Stimulated activated CD4-positive, alpha-beta T cell treated with anti-CD3 and anti-CD28 coated beads, Interleukin-2, amount 100 ng/mL, for 48 hours (primary cell): ENCODE data around the gene AUP1.
"Not testable (repeated sequence)": the region's sequence is repeated elsewhere in the genome, so short reads cannot be mapped to it uniquely, and the experiment has no call there.

Experiments
- DNase-seq, 2 donors: peaks; one replicate each; pipeline ENCODE4 v3.0.0-alpha.2; 2020

The AUP1 gene, protein sequence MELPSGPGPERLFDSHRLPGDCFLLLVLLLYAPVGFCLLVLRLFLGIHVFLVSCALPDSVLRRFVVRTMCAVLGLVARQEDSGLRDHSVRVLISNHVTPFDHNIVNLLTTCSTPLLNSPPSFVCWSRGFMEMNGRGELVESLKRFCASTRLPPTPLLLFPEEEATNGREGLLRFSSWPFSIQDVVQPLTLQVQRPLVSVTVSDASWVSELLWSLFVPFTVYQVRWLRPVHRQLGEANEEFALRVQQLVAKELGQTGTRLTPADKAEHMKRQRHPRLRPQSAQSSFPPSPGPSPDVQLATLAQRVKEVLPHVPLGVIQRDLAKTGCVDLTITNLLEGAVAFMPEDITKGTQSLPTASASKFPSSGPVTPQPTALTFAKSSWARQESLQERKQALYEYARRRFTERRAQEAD

DNA sequence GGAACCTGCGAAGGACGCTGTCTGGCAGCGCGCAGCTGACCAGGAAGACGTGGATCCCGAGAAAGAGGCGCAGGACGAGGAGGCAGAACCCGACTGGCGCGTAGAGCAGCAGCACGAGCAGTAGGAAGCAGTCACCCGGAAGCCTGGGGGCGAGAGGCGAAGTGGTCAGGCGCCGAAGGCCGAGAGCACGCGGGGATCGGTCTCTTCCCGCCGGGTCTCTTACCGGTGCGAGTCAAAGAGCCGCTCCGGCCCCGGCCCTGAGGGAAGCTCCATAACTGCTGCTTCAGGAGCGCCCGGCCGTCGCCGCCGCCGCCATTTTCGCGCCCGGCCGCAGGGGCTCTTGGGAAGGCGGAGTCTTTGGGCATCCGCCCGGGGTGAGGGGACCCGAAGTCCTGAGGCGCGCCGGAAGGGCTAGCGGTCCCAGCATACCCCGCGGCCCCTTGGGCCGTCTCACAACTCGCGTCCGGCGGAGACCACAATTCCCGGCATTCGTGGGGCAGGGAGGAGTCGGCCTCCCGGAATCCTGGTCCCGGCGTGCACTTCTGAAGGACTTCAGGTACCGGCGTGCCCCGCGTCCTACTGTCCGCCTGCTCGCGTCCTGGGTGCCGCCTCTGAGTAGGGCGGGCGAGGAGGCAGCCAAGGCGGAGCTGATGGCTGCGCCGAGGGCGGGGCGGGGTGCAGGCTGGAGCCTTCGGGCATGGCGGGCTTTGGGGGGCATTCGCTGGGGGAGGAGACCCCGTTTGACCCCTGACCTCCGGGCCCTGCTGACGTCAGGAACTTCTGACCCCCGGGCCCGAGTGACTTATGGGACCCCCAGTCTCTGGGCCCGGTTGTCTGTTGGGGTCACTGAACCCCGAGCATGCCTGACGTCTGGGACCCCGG is at the start of gene AUP1, which contains the start of gene HTRA2:
AUP1 (minus strand) TSS at position 350 of the 882 bp plus-strand sequence; CDS start at position 273, 77 bp downstream.
HTRA2 (plus strand) TSS at position 577 of the 882 bp plus-strand sequence; CDS start at position 651, 74 bp downstream.
- DNase-seq: peak; percentile 85 to 89

DNA sequence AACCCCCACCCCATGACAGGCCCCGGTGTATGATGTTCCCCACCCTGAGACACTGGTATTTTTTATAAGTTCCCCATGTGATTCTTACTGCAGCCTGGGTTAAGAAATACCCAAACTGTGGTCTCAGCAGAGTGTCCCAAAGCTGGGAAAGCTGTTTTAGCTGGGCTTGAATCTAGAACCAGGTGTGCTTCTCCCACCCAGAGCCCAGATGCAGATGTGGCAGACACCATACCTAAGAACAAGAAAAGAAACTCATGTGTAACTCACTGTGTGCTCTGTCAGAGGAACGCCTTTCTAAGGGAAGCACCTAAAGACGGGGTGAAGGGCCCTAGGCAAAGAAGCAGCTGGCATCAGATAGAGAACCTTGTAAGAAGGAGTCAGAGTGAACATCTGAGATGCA is 48.9 kb upstream of the AUP1 start:
- no peak for DNase-seq

DNA sequence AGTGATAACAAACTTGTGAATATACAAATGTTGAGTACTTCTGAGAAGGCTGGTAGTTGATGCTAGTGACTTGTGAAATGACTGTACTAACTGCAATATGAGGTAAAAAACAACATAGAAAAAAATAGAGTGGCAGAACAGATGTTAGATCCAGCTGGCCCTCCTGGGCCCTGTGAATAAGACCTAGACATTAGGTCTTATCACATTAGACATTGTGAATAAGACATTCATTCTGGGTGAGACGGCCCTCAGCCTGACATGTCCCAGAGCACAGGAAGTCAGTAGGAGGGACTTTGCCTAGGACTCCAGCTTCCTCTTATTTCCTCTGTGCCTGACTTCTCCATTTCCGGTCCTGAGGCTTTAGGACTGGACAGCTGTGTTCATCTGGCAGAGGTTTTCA is 47.9 kb upstream of the AUP1 start:
- DNase-seq: no peak

DNA sequence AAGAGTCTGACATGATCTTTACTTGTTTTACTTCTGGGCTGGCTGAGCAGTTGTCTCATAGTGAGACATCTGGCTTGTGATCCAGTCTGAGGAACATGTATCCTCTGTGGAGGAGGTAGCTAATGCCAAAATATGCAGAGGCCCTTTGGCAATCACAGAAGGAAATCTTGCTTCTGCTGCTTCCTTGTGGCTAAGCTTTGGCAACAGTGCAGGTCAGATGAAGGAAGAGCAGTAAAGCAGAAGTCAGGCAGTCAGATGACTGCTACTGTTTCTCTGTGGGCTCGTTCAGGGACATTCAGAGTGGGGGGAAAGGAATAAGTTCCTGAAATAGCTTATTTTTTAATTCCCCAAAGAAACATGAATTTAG is 47.3 kb upstream of the AUP1 start:
- DNase-seq: no peak

DNA sequence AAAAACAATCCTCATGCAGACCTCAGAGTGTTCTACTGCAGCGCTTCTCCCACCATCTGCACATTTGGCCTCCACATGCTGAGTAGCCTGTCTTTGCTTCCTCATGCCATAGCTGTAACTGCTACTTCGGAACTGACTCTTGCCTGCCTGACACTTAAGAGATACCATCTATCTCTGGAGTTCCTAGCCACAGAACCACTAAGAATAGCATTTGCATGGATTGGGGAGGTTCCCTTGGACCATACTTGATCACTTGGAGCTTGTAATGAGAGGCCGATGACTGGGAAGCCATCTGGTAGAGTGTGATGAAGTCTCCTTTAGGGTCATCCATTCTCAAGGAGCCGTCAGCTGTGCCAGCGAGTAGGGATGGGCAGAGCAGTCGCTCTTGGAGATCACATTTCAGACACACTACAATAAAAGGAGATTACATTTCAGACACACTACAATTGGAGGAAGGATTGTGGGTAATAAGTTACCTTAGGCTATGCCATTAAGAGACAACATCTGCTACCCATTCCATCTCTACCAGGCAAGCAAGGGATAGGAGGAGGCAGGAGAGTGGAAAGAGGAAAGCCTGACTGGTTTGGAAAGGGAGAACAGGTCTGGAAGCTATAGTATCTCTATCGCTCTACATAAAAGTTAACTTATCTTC is 46.8 kb upstream of the AUP1 start:
- no peak for DNase-seq

DNA sequence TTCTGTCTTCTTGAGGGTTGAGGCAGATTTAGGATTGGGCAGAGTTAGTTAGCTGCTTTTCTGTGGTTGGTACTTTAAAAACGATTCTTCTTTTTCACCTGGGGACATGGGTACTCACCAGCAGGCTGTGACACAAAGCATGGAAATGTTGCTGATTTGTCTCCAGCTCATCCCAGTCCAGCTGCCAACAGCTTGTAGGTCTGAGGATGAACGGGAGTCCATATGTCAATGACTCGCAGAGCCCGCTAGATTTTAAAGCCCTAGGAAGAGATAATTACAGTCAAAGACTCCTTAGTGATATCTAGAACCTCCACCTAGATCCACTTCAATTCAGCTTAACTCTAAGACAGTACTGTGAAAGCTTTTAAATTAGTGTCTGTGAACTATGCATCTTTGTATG is 45.8 kb upstream of the AUP1 start:
- no peak for DNase-seq

DNA sequence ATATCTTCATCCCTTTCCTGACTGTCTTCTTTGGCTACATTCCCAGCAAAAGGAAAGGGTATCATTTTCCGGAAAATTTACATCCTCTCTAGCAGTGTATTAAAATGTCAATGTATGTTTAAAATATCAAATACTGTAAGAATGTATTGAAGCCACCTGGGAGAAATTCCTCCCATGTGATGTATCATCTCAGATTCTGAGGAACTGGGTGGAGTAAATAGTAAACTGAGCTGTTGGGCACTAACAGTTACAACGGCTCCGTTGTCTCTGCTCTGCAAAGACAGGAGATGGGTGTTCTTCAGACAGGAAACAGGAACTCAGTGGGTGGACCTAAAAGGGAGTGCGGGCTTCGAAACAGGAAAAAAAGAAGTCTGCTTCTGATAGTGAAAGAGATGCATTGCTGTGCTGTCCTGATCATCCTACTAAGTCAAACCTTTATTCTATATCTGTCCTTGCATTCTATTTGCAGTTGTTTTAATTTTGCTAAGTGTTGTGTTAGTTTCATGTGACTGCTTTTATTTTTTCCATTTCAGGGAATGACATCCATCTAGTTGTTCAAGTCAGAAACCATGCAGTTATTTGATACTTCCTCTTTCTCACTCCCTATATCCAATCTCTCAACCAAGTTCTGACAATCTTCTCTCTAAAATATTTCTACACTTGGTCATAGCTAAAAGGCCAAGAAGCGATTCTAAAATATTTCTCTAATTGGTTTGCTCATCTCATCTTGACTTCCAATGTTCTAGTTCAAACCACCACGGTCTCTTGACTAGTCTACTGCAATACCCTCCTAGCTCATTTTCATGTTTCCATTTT is 44.4 kb upstream of the AUP1 start:
- DNase-seq: no peak

DNA sequence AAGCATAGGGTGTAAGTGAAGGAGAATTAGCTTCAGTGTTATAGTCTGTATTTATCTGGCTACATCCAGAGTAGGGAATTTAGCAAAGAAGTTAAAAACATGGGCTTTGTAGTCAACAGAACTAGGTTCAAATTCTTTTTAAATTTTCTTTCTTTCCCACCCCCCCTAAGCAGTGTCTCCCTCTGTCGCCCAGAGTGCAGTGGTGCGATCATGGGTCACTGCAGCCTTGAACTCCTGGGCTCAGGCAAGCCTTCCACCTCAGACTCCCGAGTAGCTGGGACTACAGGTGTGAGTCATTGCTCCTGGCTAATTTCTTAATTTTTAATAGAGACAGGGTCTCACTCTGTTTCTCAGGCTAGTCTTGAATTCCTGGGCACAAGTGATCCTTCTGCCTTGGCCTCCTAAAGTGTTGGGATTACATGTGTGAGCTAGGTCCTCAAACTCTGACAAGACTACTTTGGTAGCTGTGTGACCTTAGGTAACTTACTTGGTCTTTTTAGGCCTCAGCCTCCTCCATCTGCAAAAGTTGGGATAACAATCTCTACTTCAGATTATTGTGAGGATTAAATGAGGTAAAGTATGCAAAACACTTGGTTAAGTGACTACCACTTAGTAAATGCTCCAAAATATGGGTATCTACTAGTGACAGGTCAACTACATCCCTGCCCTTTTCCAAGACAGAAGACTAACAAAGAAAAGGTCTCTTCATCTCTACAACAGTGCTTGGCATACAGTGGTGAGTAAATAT is 42.8 kb upstream of the AUP1 start:
- no peak for DNase-seq

DNA sequence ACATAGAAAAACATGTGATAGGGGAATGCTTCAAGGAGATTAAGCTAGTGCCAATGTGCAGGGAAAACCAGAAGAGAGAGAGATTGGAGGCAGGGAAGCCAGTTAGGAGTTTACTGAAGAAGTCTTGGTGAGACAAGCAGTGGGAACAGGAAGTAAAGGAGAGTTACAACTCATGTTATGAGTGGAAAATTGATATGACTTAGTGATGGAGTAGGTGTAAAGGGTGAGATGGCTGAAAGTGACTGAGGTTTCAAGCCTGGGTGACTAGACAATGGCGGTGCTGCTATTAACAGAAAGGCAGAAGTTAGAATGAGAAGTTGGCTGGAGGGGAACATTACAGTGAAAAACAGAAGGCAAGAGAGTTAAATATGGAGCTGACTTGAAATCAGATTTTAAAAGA is 41.6 kb upstream of the AUP1 start:
- no peak for DNase-seq

DNA sequence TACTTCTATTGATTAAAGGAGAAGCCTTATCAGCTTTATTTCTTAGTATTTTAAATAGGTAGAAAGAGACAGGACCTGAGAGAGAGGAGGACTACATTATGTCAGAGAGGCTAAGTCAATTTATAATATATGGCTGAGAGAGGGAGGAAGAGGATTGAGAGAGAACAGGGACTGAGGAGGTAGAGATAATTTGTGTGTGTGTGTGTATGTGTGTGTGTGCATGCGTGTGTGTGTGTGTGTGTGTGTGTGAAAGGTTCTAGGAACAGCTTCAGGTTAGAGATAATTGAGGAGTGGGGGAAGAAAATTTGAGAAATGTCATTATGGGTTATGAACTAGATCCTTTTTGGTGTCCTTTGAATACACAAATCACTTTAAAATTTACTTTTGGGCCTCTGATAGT is 40.2 kb upstream of the AUP1 start:
- DNase-seq: no peak

DNA sequence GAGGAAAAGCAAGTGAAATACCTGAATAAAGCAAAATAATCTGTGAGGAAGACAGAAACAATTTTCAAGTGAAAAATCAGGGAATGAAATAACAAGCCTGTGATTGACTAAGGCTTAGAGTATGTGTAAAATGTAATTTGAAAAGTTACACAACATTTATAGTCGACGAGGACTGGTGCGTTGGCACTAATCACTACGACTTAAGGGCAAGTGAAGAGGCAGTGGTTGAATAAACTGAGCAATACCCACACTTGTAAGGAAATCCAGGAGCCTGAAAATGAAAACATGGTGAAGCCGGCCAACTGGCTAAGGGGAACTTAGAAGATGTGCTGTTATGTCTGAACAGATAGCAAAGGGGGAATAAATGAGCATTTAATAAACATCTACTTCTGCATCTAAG is 38.4 kb upstream of the AUP1 start:
- DNase-seq: no peak

DNA sequence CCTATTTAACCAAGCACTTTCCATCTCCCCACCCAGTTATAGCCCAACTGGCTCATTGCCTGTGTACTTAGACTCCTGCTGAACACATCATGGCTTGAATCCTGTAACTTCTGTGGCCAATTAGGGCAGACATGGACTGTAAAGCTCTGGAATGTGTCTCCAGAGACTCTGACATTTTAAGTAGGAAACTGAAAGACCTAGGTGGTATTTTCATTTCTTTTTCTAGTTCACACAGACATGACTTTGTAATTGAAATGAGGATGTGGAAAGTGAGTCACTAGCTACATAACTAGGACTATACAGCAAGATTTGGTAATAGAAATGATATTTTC is 37.2 kb upstream of the AUP1 start:
- no peak for DNase-seq

DNA sequence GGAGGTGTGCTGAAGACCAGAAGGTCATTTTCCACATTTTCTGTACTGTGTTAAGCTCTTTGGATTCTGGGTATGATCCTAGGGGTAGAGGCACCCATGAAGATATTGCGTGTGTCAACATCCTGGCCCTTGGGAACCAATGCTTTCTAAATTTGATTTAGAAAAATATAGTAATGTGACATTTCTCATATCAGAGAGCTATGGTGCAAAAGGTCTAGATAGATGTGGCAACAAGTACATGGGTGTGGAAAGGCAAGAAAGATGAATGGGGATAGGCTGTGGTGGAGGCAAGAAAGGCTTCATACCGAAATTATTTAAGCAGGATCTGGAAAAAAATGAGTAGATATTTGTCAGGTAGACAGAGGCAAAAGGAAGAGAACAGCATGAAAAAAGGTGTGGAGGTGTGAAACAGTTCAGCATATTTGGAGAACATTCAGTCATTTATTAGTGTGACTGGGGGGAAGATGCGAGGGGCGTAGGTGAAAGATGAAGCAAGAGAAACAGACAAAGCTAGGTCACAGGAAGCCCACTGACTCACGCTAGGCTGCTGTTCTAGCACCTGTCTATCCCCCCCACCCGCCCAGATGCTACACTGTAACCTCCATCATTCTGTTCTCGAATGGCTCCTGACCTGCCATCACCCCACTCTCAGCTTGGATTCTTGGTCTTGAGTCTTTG is 36.7 kb upstream of the AUP1 start:
- DNase-seq: no peak

DNA sequence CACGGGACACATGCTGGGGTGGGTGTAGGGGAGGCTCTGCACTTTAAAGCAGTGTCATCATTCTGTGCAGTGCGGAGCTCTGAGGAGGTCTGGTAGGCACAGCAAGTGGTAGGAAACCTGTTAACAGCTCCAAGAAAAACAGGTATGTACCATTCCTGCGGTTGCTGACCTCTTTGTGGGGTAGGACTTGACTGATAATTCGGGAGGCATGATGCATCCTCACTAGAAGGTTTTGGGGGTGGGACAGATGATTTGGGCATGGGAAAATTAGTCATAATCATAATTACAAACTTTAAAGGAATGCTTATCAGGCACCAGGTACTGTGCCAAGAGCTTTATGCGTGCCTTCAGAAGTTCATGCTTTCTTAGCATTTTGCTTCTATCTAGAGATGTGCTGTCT is 34.7 kb upstream of the AUP1 start:
- DNase-seq: no peak

DNA sequence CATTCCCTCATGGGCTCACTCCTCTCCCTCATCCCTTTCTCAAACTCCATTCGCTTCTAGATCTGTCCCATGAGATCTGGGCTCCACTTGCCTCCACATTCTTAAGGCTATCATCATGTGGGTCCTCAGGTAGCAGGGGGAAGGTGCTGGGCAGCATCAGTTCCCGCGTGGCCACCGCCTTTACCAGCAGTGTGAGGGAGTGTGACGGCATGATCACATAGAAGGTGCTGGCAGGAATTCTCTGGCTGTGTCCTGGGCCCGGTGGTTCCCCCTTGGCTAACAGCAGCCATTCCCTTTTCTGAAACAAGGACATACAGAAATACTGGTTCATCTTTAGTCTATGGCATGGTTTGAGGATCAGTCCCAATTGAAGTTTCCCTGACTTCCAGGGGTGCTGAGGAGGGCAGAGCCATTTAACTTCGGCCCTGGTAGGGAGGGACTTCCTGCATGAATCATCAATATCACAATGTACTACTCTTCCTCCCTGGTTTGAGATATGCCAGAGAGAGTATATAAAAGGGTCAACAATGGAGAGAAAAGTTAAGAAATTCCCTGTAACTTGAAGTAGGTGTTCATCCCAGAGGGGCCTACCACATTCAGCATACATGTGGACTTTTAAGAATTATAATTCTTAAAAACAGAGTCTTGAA is 32.7 kb upstream of the AUP1 start:
- no peak for DNase-seq

DNA sequence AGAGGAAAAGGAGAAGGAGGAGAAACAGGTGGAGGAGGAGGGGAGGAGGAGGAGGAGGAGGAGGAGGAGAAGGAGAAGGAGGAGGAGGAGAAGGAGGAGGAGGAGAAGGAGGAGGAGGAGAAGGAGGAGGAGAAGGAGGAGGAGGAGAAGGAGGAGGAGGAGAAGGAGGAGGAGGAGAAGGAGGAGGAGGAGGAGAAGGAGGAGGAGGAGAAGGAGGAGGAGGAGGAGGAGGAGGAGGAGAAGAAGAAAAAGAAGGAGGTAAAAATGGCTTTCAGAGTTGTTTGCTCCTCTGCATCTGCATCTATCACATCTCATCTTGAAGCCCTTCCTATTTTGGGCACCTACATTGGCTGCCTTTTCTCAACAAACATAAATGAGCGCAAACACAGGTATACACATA is 31.5 kb upstream of the AUP1 start:
- not testable (repeated sequence) for DNase-seq

DNA sequence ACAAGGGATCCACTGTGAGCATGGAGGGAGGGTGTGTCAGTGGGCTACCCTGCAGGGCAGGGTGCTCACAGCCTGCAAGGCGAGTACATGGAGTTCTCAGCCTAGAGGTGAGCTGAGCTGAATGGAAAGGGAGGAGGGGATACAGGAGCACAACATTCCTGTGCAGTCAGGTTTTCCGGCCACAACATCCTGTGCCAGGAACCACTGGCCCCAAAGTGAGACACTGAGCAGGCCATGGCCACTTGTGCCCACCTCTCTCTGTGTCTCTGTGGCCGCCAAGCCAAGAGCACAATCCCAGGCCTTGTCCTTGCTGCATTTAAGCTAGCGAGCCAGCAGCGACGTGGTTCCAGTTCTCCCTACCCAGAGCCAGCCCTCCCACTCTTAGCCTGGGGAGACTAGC is 31.1 kb upstream of the AUP1 start:
- no peak for DNase-seq

DNA sequence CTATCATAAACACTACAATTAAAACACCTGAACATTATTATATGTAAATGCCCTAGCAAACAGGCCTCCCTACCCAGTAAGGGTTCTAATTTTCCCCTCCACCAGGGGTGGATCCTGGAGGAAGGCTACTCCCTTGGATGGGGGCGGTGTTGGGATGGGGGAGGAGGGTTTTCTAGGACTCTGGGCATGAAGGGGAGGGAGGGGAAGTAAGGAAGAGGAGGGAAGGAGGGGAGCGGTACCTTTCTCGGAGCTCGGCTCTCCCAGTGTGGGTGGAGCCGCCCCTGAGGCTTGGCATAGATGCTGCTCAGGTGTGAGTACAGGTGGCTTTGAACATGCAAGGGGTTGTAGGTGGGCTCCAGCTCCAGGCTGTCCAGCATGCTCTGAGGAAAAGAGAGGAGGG is 30.4 kb upstream of the AUP1 start:
- no peak for DNase-seq

DNA sequence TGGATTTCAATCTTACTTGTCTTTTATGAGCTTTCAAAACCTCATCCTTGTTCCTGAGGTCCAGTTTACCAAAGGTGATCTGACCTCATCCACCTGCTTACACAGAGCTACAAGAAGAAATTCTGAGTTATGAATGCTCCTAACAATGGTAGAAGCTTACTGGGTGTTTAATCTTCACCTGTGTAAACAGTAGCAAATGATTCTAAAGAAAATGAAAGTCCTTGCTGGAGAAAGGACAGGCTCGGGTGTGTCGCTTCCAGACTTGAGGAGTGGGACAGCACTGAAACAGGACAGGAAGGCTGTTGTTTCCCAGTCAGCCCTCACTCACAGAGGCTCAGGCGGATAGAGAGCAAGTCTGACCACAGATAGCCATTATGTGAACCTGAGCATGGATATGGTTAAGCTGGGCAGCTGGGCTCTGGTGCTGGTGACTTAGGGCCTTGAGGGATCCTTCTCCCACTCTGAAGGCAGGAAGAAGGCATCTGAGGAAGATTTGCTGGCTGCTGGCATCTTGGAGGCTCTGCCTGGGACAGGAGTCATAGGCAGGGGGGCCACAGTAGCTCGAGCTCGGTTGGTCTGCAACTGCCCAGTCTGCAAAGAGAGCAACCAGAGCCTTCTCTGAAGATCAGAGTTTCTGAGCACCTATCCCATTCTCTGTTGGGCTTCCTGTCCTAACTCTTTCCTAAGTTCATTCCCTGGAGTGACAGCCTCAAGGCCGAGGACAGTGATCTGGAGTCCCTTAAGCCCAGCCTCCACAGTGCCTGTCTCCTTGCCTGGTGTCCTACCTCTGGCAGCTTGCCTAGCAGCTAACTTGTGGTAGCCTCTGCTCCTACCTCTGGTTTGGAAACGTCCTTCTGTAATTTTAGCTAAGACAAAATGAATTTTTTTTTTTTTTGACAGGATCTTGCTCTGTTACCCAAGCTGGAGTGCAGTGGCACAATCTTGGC is 29.1 kb upstream of the AUP1 start:
- DNase-seq: no peak
